Measurements from ENCODE around the gene MCL1.
"Not testable (repeated sequence)": the region's sequence is repeated elsewhere in the genome, so short reads cannot be mapped to it uniquely, and the experiment has no call there.

Gene MCL1

DNA sequence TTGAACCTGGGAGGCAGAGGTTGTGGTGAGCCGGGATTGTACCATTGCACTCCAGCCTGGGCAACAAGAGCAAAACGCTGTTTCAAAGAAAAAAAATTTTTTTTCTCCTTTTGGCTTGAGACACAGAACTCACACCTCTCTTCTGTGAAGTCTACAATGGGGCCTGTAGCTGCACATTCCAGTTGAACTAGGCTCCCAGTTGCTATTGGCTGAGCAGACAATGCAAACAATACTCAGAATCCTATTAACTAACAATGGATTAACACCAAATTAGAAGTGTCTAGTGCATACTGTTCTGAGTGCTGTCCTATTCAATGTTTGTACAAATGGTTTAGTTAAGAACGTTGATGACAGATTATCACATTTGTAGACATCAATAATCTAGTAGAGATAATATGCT is 17.6 kb upstream of the MCL1 start:
- Histone ChIP-seq H3K36me3 (ENCODE audit: control insufficient read depth, insufficient read depth, low read length) (no peaks in the 10 kb centered on the region), H3K4me3 (ENCODE audit: low read depth, low read length) (no peak overlapping the region)

GRCh38 chr1:150596095-150596892 is 16.9 kb upstream of the MCL1 start:
- Histone ChIP-seq H3K9me3 (ENCODE audit: control insufficient read depth, insufficient read depth, low read length) (no peaks in the 10 kb centered on the region), H3K4me1 (ENCODE audit: control insufficient read depth, insufficient read depth, low read length) (no peaks in the 10 kb centered on the region), H3K4me3 (ENCODE audit: low read depth, low read length) (no peak overlapping the region), H3K27me3 (ENCODE audit: control insufficient read depth, insufficient read depth, low read length) (no peaks in the 10 kb centered on the region), H3K9ac (ENCODE audit: low read depth, low read length) (no peak overlapping the region), H3K36me3 (ENCODE audit: control insufficient read depth, insufficient read depth, low read length) (no peaks in the 10 kb centered on the region)

More for the DNA sequence above, 17.6 kb upstream of the MCL1 start:
- Histone ChIP-seq H3K27me3 (ENCODE audit: control insufficient read depth, insufficient read depth, low read length) (no peaks in the 10 kb centered on the region), H3K9me3 (ENCODE audit: control insufficient read depth, insufficient read depth, low read length) (no peaks in the 10 kb centered on the region), H3K4me1 (ENCODE audit: control insufficient read depth, insufficient read depth, low read length) (no peaks in the 10 kb centered on the region), H3K9ac (ENCODE audit: low read depth, low read length) (no peak overlapping the region)

DNA sequence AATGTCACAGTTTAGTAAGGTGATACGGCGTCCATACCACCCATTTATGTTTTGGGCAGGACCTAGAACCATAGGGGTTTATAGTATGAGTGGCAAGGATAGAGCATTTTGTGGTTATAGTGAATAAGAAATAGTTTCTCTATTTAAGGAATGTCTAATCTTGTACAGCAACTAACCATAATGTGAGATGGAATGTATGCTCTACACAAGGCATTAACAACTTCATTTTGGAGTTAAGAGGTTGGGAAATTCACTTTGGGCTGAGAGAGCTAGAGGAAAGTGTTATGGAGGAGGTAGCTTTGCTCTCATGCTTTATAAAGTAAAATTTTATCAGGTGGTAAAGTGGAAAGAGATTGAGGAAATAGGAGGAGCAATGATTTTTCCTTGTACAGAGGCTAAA is 3.0 kb upstream of the MCL1 start:
- no peaks in the 10 kb centered on the region for H3K4me1 ChIP-seq (ENCODE audit: control insufficient read depth, insufficient read depth, low read length)
- no peak overlapping the region for H3K9ac ChIP-seq (ENCODE audit: low read depth, low read length)
- peaks cover 13% of the 10 kb centered on the region for H3K36me3 ChIP-seq (ENCODE audit: control insufficient read depth, insufficient read depth, low read length)
- no peak overlapping the region for H3K4me3 ChIP-seq (ENCODE audit: low read depth, low read length)
- no peaks in the 10 kb centered on the region for H3K9me3 ChIP-seq (ENCODE audit: control insufficient read depth, insufficient read depth, low read length)
- H3K27me3 ChIP-seq (ENCODE audit: control insufficient read depth, insufficient read depth, low read length), result no peaks in the 10 kb centered on the region

DNA sequence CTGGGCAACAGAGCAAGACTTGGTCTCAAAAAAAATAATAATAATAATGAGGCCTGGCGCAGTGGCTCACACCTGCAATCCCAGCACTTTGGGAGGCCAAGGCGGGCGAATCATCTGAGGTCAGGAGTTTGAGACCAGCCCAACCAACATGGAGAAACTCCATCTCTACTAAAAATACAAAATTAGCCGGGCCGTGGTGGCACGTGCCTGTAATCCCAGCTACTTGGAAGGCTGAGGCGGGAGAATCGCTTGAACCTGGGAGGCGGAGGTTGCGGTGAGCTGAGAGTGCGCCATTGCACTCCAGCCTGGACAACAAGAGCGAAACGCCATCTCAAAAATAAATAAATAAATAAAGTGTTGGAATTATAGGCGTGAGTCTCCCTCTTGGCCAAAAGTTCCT is 2.6 kb upstream of the MCL1 start:
- H3K4me3 ChIP-seq (ENCODE audit: low read depth, low read length); H3K9me3 ChIP-seq (ENCODE audit: control insufficient read depth, insufficient read depth, low read length); H3K27me3 ChIP-seq (ENCODE audit: control insufficient read depth, insufficient read depth, low read length); H3K9ac ChIP-seq (ENCODE audit: low read depth, low read length); H3K4me1 ChIP-seq (ENCODE audit: control insufficient read depth, insufficient read depth, low read length): not testable (repeated sequence)
- peaks cover 17% of the 10 kb centered on the region for H3K36me3 ChIP-seq (ENCODE audit: control insufficient read depth, insufficient read depth, low read length)

GRCh38 chr1:150581437-150581836 is 2.0 kb upstream of the MCL1 start:
- H3K4me1 ChIP-seq (ENCODE audit: control insufficient read depth, insufficient read depth, low read length); H3K9ac ChIP-seq (ENCODE audit: low read depth, low read length); H3K27me3 ChIP-seq (ENCODE audit: control insufficient read depth, insufficient read depth, low read length); H3K4me3 ChIP-seq (ENCODE audit: low read depth, low read length); H3K9me3 ChIP-seq (ENCODE audit: control insufficient read depth, insufficient read depth, low read length): not testable (repeated sequence)
- peaks cover 23% of the 10 kb centered on the region for H3K36me3 ChIP-seq (ENCODE audit: control insufficient read depth, insufficient read depth, low read length)

- H3K9ac ChIP-seq (ENCODE audit: low read depth, low read length); H3K4me1 ChIP-seq (ENCODE audit: control insufficient read depth, insufficient read depth, low read length); H3K4me3 ChIP-seq (ENCODE audit: low read depth, low read length); H3K9me3 ChIP-seq (ENCODE audit: control insufficient read depth, insufficient read depth, low read length); H3K27me3 ChIP-seq (ENCODE audit: control insufficient read depth, insufficient read depth, low read length): not testable (repeated sequence)
- peaks cover 24% of the 10 kb centered on the region for H3K36me3 ChIP-seq (ENCODE audit: control insufficient read depth, insufficient read depth, low read length)
Measured at GRCh38 chr1:150580966-150581365, 1.6 kb upstream of the MCL1 start.

- H3K36me3 ChIP-seq (ENCODE audit: control insufficient read depth, insufficient read depth, low read length), result peaks cover 33% of the 10 kb centered on the region
- peak overlapping the region; percentile 88 for H3K9ac ChIP-seq (ENCODE audit: low read depth, low read length)
- peaks cover 8% of the 10 kb centered on the region for H3K4me1 ChIP-seq (ENCODE audit: control insufficient read depth, insufficient read depth, low read length)
- H3K9me3 ChIP-seq (ENCODE audit: control insufficient read depth, insufficient read depth, low read length), result no peaks in the 10 kb centered on the region
- peak overlapping the region; percentile 63 for H3K4me3 ChIP-seq (ENCODE audit: low read depth, low read length)
- H3K27me3 ChIP-seq (ENCODE audit: control insufficient read depth, insufficient read depth, low read length), result no peaks in the 10 kb centered on the region
Measured at GRCh38 chr1:150579945-150580642, 684 bp upstream of the MCL1 start.

DNA sequence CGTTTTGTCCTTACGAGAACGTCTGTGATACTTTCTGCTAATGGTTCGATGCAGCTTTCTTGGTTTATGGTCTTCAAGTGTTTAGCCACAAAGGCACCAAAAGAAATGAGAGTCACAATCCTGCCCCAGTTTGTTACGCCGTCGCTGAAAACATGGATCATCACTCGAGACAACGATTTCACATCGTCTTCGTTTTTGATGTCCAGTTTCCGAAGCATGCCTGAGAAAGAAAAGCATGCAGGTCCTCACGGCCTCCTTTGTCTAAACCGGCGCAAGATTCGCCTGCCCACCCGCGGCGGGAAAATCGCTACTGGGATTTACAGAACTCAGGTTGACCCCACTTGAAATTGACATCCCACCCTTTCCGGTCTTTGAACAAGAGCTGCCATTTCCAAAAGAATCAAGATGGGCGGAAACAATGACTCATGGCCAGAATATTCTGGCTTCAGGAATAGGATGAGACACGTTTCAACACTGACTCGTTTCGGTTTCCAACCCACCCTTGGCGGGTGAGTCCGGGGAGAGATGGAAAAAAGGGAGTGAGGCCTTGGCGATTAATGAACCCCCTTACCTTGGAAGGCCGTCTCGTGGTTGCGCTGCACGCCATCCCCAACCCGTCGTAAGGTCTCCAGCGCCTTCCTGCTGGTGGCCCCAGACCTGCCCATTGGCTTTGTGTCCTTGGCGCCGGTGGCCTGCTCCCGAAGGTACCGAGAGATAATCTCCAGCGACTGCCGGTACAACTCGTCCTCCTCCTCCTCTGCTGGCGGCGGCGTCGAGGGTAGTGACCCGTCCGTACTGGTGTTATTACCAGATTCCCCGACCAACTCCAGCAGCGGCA is 919 bp downstream of the MCL1 start:
- H3K4me1 ChIP-seq (ENCODE audit: control insufficient read depth, insufficient read depth, low read length), result peaks cover 14% of the 10 kb centered on the region
- peak overlapping the region; percentile 99 for H3K4me3 ChIP-seq (ENCODE audit: low read depth, low read length)
- no peaks in the 10 kb centered on the region for H3K9me3 ChIP-seq (ENCODE audit: control insufficient read depth, insufficient read depth, low read length)
- no peaks in the 10 kb centered on the region for H3K27me3 ChIP-seq (ENCODE audit: control insufficient read depth, insufficient read depth, low read length)
- peaks cover 42% of the 10 kb centered on the region for H3K36me3 ChIP-seq (ENCODE audit: control insufficient read depth, insufficient read depth, low read length)
- peak overlapping the region; percentile 100 for H3K9ac ChIP-seq (ENCODE audit: low read depth, low read length)

DNA sequence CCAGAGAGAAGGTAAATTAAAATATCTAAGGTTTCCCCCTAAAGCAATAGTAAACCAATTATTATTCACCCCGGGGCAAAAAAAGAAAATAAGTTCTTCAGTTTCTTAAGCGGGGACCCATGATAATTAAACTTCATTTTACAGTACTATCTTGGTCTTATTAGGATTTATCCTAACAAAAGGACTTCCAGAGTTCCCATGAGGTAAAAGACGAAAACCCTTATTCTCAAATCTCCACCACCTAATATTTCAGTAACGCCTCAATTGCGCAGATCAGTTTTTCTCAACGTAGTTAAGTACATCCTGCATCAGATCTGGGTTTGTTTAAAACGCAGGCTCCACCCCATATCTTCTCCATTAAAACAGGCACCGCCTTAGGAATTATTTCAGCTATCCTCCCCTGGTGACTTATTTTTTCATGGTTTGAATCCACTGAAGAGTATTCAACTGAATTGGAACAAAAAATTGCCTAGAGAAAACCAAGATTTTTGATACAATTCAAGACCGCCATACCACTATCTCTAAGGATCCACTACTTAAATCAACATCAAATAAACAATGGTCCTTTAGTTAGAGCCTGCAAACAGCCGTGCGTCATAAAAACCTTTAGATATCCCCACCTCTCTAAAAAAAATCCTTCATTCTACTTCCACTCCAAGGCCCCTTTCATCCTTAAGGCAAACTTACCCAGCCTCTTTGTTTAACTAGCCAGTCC is 1.7 kb downstream of the MCL1 start:
- peaks cover 19% of the 10 kb centered on the region for H3K4me1 ChIP-seq (ENCODE audit: control insufficient read depth, insufficient read depth, low read length)

GRCh38 chr1:150576794-150577556 is 2.4 kb downstream of the MCL1 start:
- H3K9ac ChIP-seq (ENCODE audit: low read depth, low read length), result peak overlapping the region; percentile 100
- H3K36me3 ChIP-seq (ENCODE audit: control insufficient read depth, insufficient read depth, low read length), result peaks cover 42% of the 10 kb centered on the region
- peak overlapping the region; percentile 99 for H3K4me3 ChIP-seq (ENCODE audit: low read depth, low read length)
- H3K9me3 ChIP-seq (ENCODE audit: control insufficient read depth, insufficient read depth, low read length), result no peaks in the 10 kb centered on the region
- H3K4me1 ChIP-seq (ENCODE audit: control insufficient read depth, insufficient read depth, low read length), result peaks cover 20% of the 10 kb centered on the region
- no peaks in the 10 kb centered on the region for H3K27me3 ChIP-seq (ENCODE audit: control insufficient read depth, insufficient read depth, low read length)

More for the DNA sequence above, 1.7 kb downstream of the MCL1 start:
- Histone ChIP-seq H3K9me3 (ENCODE audit: control insufficient read depth, insufficient read depth, low read length) (no peaks in the 10 kb centered on the region), H3K9ac (ENCODE audit: low read depth, low read length) (peak overlapping the region; percentile 100), H3K36me3 (ENCODE audit: control insufficient read depth, insufficient read depth, low read length) (peaks cover 42% of the 10 kb centered on the region), H3K4me3 (ENCODE audit: low read depth, low read length) (peak overlapping the region; percentile 99), H3K27me3 (ENCODE audit: control insufficient read depth, insufficient read depth, low read length) (no peaks in the 10 kb centered on the region)

DNA sequence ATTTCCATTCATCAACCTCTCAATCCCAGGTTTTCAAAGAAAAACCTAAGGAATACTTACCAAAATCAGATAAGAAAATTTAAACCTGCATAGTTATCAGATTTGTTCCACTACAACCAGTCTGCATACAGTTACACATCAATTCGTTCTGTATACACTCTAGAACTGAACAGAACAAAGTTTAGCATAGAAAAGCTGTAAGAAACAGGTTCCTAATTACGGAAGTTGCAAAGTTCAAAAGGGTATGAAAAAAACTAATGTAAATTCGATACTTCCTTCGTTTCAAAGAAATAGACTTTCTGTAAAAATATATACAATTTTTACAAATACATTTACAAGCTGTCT is 3.1 kb downstream of the MCL1 start:
- Histone ChIP-seq H3K4me1 (ENCODE audit: control insufficient read depth, insufficient read depth, low read length) (peaks cover 20% of the 10 kb centered on the region), H3K36me3 (ENCODE audit: control insufficient read depth, insufficient read depth, low read length) (peaks cover 42% of the 10 kb centered on the region), H3K9me3 (ENCODE audit: control insufficient read depth, insufficient read depth, low read length) (no peaks in the 10 kb centered on the region), H3K27me3 (ENCODE audit: control insufficient read depth, insufficient read depth, low read length) (no peaks in the 10 kb centered on the region), H3K9ac (ENCODE audit: low read depth, low read length) (peak overlapping the region; percentile 100), H3K4me3 (ENCODE audit: low read depth, low read length) (peak overlapping the region; percentile 99)
